ENCODE data around the gene CD28.

The CD28 gene

DNA sequence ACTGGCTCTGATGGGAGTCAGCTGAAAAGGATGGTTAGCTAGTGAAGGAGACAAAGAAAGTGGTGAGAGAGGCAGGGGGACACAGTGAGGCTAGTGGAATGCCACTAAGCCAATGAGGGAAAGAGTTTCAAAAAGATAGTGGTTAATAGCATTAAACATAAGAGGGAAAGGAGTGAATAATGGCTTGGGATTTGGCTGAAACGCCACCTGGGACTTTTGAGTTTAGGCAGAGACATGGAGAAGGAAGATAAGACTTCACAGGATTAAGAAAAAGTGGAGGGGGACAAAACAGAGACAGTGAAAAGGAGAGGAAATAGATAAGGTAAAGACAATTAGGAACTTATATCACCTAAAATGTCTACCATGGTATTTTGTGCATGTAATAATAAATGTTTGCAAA lies 6.9 kb downstream of the CD28 start:
- in situ Hi-C loops (cut with MboI; ENCODE audit: low sequenced_read_pairs) = no loop called here

- in situ Hi-C loops (cut with MboI; ENCODE audit: low sequenced_read_pairs) = no loop called here
Observed at GRCh38 chr2:203714112-203714511, 7.7 kb downstream of the CD28 start.

- in situ Hi-C loops (cut with MboI; ENCODE audit: low sequenced_read_pairs) = no loop called here
Observed at GRCh38 chr2:203715744-203716143, 9.3 kb downstream of the CD28 start.

DNA sequence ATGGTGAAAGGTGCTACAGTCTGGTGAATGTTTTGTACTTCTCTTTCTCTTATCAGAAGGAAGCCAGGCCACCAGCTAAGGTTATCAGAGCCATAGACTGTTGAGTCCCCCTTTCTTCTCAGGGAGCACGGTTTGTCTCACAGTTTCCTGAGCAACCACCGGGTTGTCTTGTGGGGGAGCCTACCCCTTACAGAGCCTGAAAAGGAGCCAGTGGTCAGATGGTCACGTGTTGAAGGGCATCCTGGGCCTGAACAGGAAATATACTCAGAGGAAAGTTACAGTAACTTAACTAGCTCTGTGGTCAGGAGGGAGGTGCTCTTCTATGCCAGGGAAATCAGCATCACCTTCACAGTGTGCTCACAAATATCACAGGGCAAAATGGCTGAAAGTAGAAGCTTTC lies 11.6 kb downstream of the CD28 start:
- in situ Hi-C loops (cut with MboI; ENCODE audit: low sequenced_read_pairs) = no loop called here

DNA sequence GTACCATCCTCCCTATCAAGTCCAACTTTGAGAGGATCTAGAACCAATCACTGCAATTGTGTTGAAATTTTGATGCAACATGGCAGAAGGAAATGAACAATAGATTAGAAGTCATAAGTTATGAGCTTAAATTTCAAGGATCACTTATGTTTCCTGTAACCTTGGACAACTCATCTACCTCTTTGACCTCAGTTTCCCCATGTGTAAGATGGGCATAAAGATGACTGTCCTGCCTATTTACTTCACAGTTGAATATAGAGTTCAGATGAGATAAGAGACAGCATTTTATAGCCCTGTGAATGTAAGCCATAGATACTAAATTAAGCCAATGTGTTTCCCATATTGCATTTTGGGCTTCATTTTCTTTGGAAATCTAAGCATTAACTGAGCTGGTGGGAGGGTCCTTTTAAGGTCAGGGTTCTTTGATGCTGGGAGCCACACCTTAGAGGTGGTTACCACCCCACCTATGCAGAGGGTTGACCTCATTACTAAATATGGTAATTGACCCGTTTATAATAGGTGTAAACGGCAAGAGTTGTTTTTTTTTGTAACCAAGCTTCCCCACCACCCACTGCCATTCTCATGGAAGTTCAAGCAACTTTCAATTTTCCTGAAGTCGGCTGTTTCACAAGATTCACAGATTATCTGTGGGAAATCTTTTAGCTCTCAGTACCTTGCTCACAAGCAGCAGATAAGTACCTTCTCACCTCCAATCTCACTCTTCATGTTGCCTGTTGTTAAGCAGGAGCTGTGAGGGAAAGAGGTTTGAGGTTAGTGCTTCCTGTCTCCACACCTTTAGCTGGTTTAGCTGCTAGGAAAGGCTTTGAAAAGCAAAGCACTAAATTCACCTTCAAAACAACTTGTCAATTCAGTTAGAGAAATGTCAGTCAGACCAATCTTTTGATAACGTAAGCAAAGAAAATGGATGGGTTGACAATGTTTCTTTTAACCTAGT lies 13.3 kb downstream of the CD28 start:
- in situ Hi-C loops (cut with MboI; ENCODE audit: low sequenced_read_pairs) = no loop called here

- in situ Hi-C loops (cut with MboI; ENCODE audit: low sequenced_read_pairs) = no loop called here
Observed at GRCh38 chr2:203720915-203721672, 14.7 kb downstream of the CD28 start.

DNA sequence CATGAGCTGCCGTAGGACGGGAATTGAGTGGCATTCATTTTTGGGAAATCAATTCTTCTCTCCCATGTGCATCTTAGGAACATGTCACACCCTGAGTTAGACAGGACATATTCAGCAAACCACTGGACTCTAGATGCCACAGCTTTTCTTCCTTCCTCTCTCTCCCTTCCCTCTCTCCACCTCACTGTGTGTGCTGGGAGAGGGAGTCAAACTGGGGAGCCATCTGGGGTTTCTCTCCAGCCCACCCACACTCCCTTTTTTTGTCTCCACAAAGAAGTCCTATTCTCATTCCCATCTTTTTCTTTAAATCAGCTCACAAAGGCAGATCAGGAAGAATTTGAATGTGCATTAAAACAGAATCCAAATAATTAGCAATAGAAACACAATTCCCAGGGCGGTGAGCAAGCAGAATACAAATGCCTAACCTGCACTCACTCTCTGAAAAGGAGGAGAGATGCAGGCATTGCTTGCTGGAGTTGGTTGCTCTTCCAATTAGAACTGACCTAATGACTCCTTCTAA lies 15.4 kb downstream of the CD28 start:
- in situ Hi-C loops (cut with MboI; ENCODE audit: low sequenced_read_pairs) = no loop called here

GRCh38 chr2:203722411-203722810 lies 16.0 kb downstream of the CD28 start:
- in situ Hi-C loops (cut with MboI; ENCODE audit: low sequenced_read_pairs) = no loop called here

DNA sequence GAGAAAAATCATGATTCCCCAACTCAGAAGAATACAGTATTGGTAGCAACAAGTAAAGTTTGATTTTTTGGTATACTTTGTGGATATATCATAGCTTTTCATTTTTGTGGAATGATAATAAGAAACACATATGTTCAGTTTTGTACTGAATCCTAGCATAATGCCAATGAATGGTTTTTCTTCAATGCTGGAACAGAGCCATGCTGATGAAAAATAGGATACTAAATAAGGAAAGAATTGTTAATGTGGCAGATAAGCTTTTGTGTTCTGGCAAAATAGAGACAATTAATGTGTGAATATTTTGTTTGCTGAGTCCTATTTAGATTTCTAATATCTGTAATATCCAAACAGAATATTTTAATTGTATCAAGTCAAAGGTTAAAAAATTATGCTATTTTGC lies 21.9 kb downstream of the CD28 start:
- in situ Hi-C loops (cut with MboI; ENCODE audit: low sequenced_read_pairs) = no loop called here

- in situ Hi-C loops (cut with MboI; ENCODE audit: low sequenced_read_pairs) = no loop called here
Observed at GRCh38 chr2:203730076-203730729, 23.8 kb downstream of the CD28 start.

GRCh38 chr2:203730883-203731282 lies 24.4 kb downstream of the CD28 start:
- in situ Hi-C loops (cut with MboI; ENCODE audit: low sequenced_read_pairs) = no loop called here

GRCh38 chr2:203732092-203732952 lies 25.9 kb downstream of the CD28 start:
- in situ Hi-C loops (cut with MboI; ENCODE audit: low sequenced_read_pairs) = no loop called here

DNA sequence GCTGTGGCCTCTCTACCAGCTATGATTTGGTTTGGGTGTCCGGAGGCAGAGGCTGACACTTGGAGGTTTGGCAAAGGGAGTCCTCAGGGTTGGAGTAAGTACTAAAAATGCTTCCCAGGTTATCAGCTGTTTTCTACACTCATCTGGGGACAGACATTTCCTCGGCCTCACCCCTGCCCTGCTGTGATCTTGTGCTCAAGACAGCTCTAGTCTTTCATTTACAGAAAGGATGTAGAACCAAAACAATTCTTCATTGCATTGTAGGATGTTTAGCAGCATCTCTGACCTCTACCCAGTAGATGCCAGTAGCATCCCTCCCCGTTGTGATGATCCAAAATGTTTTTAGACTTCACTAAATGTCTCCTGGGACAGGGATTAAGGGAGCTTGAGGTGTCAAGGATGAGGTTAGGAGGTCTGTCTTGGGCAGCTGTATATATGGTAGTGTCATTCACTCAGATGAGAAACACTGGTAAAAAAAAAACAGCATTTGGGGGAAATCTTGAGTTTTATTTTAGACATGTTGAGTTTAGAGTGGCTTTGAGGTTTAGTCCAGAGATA lies 26.6 kb downstream of the CD28 start:
- in situ Hi-C loops (cut with MboI; ENCODE audit: low sequenced_read_pairs) = no loop called here

DNA sequence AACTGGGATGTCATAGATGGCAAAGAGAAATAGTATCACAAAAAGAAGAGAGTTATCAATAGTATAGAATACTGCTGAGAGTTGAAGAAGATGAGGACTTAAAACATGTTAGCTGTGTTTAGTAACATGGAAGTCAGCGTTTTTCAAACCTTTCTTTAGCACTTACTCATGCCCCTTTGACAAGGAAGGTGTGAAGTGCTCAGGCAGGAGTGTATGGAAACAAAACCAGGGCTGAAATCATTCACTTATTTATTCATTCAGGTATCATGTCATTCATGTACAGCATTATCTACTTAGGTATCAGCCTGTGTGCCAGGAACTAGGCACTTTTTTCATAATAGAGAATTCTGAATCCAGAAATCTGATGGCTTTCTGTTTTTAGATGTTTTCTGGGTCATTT lies 27.2 kb downstream of the CD28 start:
- in situ Hi-C loops (cut with MboI; ENCODE audit: low sequenced_read_pairs) = no loop called here

GRCh38 chr2:203734276-203734983 lies 28.0 kb downstream of the CD28 start:
- in situ Hi-C loops (cut with MboI; ENCODE audit: low sequenced_read_pairs) = no loop called here

DNA sequence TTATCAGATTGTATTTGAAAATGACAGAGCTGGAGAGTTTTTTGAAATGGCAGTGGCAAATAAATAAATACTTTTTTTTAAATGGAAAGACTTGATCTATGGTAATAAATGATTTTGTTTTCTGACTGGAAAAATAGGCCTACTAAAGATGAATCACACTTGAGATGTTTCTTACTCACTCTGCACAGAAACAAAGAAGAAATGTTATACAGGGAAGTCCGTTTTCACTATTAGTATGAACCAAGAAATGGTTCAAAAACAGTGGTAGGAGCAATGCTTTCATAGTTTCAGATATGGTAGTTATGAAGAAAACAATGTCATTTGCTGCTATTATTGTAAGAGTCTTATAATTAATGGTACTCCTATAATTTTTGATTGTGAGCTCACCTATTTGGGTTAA lies 30.9 kb downstream of the CD28 start:
- in situ Hi-C loops (cut with MboI; ENCODE audit: low sequenced_read_pairs) = no loop called here

DNA sequence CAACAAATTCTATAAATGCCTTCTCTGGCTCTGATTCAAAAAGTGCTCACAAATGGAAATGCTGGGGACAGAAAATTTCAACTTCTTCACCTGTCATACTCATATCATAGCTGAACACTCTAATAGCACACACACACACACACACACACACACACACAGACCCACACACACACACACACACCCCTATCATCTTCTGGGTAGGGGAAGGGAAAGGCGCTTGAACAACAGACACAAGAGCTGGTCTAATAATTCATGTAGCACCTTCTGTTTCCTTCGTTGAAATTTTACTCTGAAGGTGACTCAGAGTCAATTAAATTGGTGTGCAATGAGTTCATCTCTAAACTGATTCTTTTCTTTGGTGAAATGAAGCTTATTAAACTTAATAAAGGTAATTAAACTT lies 32.9 kb downstream of the CD28 start:
- in situ Hi-C loops (cut with MboI; ENCODE audit: low sequenced_read_pairs) = no loop called here

- in situ Hi-C loops (cut with MboI; ENCODE audit: low sequenced_read_pairs) = no loop called here
Observed at GRCh38 chr2:203740871-203741281, 34.4 kb downstream of the CD28 start.

DNA sequence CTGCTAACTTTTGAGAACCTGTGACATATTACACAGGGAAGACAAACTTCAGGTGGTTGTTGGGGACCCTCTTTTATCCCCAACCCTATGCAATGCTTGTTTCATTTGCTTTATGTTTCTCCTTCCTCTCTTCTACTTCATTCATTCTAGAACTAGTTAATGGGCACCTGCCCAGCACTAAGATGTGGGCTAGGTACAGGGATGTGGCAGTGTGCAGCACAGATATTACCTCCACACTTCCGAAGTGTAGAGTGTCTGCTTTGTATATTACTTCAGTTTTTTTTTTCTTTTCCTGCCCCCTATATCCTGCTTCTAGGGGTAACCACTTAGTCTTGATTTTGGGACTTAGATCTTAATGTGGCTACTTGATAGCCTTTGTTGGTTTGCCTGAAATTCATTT lies 35.1 kb downstream of the CD28 start:
- in situ Hi-C loops (cut with MboI; ENCODE audit: low sequenced_read_pairs) = no loop called here

Measured in HL-60/S4 treated with retinoic acid at 250 ng/mL for 4 days and 3 days (cell line).